IPS DF 4.7 (cell line): ENCODE measurements around the gene PCNX2.

Source experiments
- DNase-seq: peaks from one replicate; pipeline ENCODE4 v3.0.0-alpha.2; 2013; ENCODE audit warnings: low spot score; ENCODE audit errors: extremely low read depth

Gene PCNX2

GRCh38 chr1:232965912-232966217, 329.7 kb downstream of the PCNX2 start:
- DNase-seq = no peak

GRCh38 chr1:232965124-232965911, 330.2 kb downstream of the PCNX2 start:
- DNase-seq = no peak

GRCh38 chr1:232964601-232965000, 330.9 kb downstream of the PCNX2 start:
- DNase-seq = no peak

GRCh38 chr1:232962761-232963745, 332.5 kb downstream of the PCNX2 start:
- DNase-seq = no peak

GRCh38 chr1:232958067-232958466, 337.5 kb downstream of the PCNX2 start:
- no peak for DNase-seq

- DNase-seq = no peak
Observed at GRCh38 chr1:232956081-232956480, 339.4 kb downstream of the PCNX2 start.

DNA sequence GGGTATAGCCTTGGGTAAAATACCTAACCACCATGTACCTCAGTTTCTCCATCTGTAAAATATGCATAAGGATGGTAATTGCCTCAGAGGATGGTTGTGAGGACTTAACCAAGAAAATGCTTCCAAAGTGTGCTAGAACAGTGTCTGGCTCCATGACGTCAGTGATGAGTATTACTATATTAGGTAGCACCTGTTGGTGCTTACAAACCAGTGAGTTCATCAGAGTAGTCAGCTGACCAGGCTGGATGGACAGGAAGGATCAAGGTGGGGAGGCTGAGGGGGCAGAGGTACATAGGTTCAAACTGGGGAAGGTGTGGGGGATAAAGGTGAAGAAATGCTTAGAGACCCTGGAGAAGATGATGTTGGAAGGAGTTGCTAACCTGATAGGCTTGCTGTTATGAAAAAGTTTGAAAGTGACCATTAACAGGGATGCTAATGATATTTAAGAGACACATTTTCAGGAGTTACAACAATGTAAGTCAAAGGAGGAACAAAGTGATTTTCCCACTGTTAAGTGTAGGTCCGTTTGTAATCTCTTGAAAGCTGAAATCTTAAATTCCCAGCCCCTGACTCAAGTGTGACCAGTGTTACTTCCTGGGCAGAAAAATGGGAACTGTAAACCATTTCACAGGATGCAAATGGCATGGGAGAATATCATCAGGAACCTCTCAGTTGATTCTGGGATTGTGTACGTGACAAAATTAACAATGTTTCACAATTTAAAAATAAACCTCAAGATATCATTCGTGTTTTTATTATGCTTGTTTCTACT, 340.7 kb downstream of the PCNX2 start:
- no peak for DNase-seq

GRCh38 chr1:232952514-232953499, 342.7 kb downstream of the PCNX2 start:
- peak; percentile 76 for DNase-seq

DNA sequence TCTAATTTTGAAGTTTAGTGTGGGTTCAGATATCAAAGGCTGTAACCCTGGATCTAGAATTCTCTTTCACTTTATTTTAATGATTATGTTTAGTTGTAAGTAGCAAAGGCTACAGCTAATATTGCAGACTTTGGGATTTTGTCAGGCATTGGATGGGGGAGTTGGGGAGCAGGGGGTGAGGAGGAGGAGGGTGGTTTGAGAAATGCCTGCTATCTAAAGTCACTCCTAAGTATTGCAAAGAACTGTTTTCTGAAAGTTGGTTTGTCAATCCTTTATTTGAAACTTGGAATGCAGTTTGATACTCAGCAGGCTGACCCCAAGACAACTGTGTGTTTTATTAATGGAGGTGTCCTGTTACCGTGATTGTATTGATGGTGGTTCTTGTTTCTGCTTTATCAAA, 343.9 kb downstream of the PCNX2 start:
- no peak for DNase-seq

- DNase-seq = no peak
Observed at GRCh38 chr1:232951180-232951579, 344.3 kb downstream of the PCNX2 start.

DNA sequence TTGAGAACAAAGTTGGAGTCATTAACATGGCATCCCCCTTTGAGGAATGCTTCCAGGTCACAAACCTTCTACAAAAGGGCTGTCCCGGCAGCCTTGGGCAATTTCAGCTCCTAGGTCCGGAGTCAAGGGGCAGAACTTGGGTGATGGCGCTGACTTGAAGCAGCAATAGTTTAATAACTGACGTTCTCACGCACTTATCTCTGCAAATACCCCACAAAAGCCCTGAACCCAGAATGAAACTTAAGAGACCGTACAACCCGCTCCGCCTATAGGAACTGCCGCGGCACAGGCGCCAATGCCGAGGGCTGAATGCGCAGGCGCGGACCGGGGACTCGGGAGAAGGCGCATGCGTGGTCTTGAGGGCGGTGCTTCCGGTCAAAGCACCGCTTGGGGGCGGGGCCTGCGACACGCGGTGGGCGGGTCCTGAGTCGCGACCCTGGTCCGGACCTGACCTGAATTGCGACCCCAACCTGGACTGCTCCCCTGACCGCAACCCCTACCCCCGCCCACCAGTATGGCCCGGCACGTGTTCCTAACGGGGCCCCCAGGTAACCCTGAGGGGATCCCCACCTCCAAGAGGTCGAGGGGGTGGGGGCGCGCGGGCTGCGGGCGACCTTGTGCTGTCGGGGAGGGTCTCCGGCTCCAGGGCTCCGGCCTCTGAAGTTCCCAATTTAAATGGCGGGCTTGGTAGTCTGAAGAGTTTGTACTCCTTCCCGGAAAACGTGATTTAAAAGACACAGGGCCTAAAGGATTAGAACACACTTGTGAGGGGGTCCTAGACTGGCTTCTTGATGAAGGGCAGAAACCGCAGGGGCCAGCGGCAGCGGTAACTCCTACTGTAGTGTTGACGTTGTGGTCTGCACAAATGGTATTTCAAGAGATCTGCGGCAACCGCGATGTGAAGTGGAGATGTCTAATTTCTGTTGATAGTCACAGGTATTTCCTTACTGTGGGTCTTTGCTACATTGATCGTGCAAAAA, 345.0 kb downstream of the PCNX2 start, which contains the start of gene NTPCR:
TSS of gene NTPCR (plus strand) at position 415 of the 980 bp plus-strand sequence. CDS start at position 515, 100 bp downstream.
- peak; percentile 66 for DNase-seq

GRCh38 chr1:232949636-232950196, 345.8 kb downstream of the PCNX2 start:
- no peak for DNase-seq

GRCh38 chr1:232944347-232944746, 351.2 kb downstream of the PCNX2 start:
- DNase-seq = no peak

- no peak for DNase-seq
Observed at GRCh38 chr1:232943679-232944252, 351.8 kb downstream of the PCNX2 start.

- DNase-seq = no peak
Observed at GRCh38 chr1:232942413-232943294, 352.9 kb downstream of the PCNX2 start.

- no peak for DNase-seq
Observed at GRCh38 chr1:232940262-232940661, 355.3 kb downstream of the PCNX2 start.

DNA sequence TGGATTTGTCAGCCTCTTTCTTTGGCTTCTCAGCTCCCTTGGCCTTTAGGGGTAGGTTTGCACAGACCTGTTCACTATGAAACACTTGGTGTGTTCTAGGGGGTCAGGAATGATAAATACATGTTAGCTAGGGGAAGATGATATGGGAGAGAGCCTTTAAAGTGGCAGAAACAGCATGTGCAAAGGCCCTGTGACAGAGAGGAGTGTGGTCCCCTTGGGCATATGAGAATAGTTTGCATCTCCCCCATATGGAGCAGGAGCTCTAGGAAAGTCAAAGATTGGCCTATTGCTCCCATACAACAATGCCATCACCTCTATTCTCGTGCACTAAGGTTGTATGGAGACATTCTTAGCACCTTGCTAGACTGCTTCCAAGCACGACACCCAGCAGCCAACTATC, 355.8 kb downstream of the PCNX2 start:
- DNase-seq = no peak
